Osteocyte (in vitro differentiated cells): ENCODE measurements around the gene ANO9. TPM values are rescaled to one million over a fixed set of nuclear protein-coding genes. Genes with fewer than 3 reads are reported as not detected.

Experiments used
- DNase-seq: peaks from one replicate; pipeline ENCODE4 v3.0.0; 2021; ENCODE audit warnings: mixed read lengths; ENCODE audit not compliant: unreplicated experiment; ENCODE audit errors: extremely low spot score
- H3K27ac Mint-ChIP-seq: one replicate; pipeline ENCODE4 v1.8.0; 2021; ENCODE audit warnings: mild to moderate bottlenecking, mixed read lengths; ENCODE audit not compliant: unreplicated experiment
- H3K27me3 Mint-ChIP-seq: one replicate; pipeline ENCODE4 v1.8.0; 2021; ENCODE audit warnings: mixed read lengths; ENCODE audit not compliant: unreplicated experiment
- H3K36me3 Mint-ChIP-seq: one replicate; pipeline ENCODE4 v1.8.0; 2021; ENCODE audit warnings: mixed read lengths; ENCODE audit not compliant: unreplicated experiment
- H3K4me1 Mint-ChIP-seq: one replicate; pipeline ENCODE4 v1.8.0; 2021; ENCODE audit warnings: mixed read lengths; ENCODE audit not compliant: unreplicated experiment
- H3K4me3 Mint-ChIP-seq: one replicate; pipeline ENCODE4 v1.8.0; 2021; ENCODE audit warnings: mild to moderate bottlenecking, moderate library complexity, mixed read lengths; ENCODE audit not compliant: unreplicated experiment
- H3K9me3 Mint-ChIP-seq: one replicate; pipeline ENCODE4 v1.8.0; 2021; ENCODE audit warnings: mixed read lengths; ENCODE audit not compliant: unreplicated experiment
- CTCF ChIP-seq: fragments of 200-600 bp; sonication (generic); IDR thresholded peaks from 2 replicates; pipeline ENCODE4 v1.5.0; 2021; ENCODE audit warnings: antibody characterized with exemption, mild to moderate bottlenecking, moderate library complexity
- long read RNA-seq: library from polyadenylated mRNA; unstranded; transcript quantifications from one replicate; pipeline ENCODE4 v2.0.0, GENCODE V29; 2021
- total RNA-seq: library from RNA; stranded (reverse); gene quantifications from 2 replicates; pipeline ENCODE4 v1.2.1, GENCODE V29; 2021

ANO9 gene
- total RNA-seq: not detected in 2 replicates
- long read RNA-seq: 0 reads

- DNase-seq: no peak
- Mint-ChIP-seq H3K4me3 (no peak within 1 kb of the TSS), H3K27me3 (no peaks in the 10 kb centered on the region), H3K36me3 (no peaks in the 10 kb centered on the region), H3K4me1 (peaks cover 14% of the 10 kb centered on the region), H3K9me3 (no peaks in the 10 kb centered on the region), H3K27ac (no peak within 1 kb of the TSS)
- no peak for TF ChIP-seq CTCF
These were observed at the start of gene ANO9 for GRCh38 chr11:441418-442274. ANO9 (minus strand) TSS chr11:442011; CDS start chr11:441926, 85 bp downstream.

GRCh38 chr11:491358-491757 is 49.5 kb upstream of the ANO9 start:
- DNase-seq: no peak
- H3K27ac Mint-ChIP-seq: no peak overlapping the region
- H3K4me3 Mint-ChIP-seq: no peak overlapping the region
- H3K36me3 Mint-ChIP-seq: peaks cover 18% of the 10 kb centered on the region
- no peaks in the 10 kb centered on the region for H3K27me3 Mint-ChIP-seq
- no peaks in the 10 kb centered on the region for H3K4me1 Mint-ChIP-seq
- H3K9me3 Mint-ChIP-seq: no peaks in the 10 kb centered on the region
- no peak for TF ChIP-seq CTCF

GRCh38 chr11:490930-491260 is 49.1 kb upstream of the ANO9 start:
- Mint-ChIP-seq H3K4me3 (no peak overlapping the region), H3K27ac (no peak overlapping the region), H3K4me1 (no peaks in the 10 kb centered on the region), H3K27me3 (no peaks in the 10 kb centered on the region), H3K9me3 (no peaks in the 10 kb centered on the region), H3K36me3 (peaks cover 16% of the 10 kb centered on the region)
- DNase-seq: no peak
- TF ChIP-seq CTCF: no peak

GRCh38 chr11:490186-490929 is 48.5 kb upstream of the ANO9 start:
- DNase-seq: no peak
- Mint-ChIP-seq H3K36me3 (peaks cover 13% of the 10 kb centered on the region), H3K27ac (no peak overlapping the region), H3K4me3 (no peak overlapping the region), H3K27me3 (no peaks in the 10 kb centered on the region), H3K9me3 (no peaks in the 10 kb centered on the region), H3K4me1 (no peaks in the 10 kb centered on the region)
- no peak for TF ChIP-seq CTCF

- Mint-ChIP-seq H3K4me3 (no peak overlapping the region), H3K36me3 (peaks cover 9% of the 10 kb centered on the region), H3K4me1 (no peaks in the 10 kb centered on the region), H3K27me3 (no peaks in the 10 kb centered on the region), H3K27ac (no peak overlapping the region), H3K9me3 (no peaks in the 10 kb centered on the region)
- no peak for DNase-seq
- no peak for TF ChIP-seq CTCF
These were observed 47.9 kb upstream of the ANO9 start for GRCh38 chr11:489610-490185.
